Left kidney (tissue), 2 donors: ENCODE data around the gene IFIT3. TPM values are rescaled to one million over a fixed set of nuclear protein-coding genes. Genes with fewer than 3 reads are reported as not detected.
"Not testable (repeated sequence)": the region's sequence is repeated elsewhere in the genome, so short reads cannot be mapped to it uniquely, and the experiment has no call there.

Experiments used
- DNase-seq: peaks from one replicate; pipeline ENCODE4 v3.0.0-alpha.2; 2013
- polyA plus RNA-seq: library from polyadenylated mRNA; unstranded; fragments of 120-200 nt; gene quantifications from one replicate; pipeline ENCODE4 v1.2.1, GENCODE V29; 2013; ENCODE audit not compliant: insufficient read length

The IFIT3 gene
- polyA plus RNA-seq, 1 donor, result 14.2 TPM

DNA sequence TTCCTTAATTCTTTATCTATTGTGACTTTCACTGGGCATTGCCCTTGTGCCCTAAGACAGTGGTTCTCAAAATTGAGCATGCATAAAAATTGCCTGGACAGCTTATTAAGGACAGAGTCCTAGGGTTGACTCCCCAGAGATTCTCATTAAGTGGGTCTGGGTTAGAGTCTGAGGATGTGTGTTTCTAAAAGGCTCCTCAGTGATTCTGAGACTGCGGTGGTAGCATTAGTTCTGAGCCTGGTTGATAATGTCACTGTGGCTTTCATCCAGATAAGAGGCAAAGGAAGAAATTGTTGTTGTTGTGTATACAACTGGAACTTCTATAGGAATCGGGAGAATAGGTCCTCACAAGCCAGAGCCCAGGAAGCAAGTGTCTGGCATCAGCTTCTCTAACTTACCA, 24.6 kb upstream of the IFIT3 start:
- DNase-seq, result no peak

DNA sequence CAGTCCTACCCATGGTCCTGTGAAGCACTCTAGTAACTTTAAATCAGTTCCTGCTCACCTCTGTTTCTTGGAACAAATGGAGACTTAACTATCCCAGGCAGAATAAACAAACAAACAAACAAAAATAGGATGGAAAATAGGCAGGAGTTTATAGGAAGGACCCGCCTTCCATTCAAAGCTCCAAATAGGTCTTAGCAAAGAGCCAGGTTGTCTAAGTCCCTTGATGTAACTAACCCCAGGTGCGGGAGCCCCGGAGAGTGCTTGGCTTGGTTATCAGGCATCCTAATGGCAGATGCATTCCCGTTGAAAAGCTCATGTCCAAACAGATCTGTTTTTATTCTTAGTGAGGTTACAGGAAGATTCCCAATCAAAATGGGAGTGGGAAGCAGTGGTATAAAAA, 23.8 kb upstream of the IFIT3 start:
- no peak for DNase-seq

DNA sequence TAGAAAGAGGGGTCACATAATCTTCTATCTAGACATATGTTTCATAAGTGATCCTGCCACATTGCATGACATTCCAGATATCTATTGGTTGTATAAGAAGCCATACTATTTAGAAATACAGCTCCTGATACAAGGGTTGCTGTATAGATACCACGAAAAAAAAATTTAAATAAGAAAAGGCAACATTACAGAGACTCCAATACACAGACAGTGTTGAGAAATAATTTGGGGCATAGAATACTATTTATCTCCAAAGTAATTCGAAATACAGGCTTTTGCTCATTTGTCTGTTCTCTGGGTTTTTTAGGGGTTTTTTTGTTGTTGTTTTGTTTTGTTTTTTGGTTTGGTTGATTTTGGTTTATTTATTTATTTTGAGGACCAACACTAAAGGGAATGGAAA, 23.4 kb upstream of the IFIT3 start:
- no peak for DNase-seq

DNA sequence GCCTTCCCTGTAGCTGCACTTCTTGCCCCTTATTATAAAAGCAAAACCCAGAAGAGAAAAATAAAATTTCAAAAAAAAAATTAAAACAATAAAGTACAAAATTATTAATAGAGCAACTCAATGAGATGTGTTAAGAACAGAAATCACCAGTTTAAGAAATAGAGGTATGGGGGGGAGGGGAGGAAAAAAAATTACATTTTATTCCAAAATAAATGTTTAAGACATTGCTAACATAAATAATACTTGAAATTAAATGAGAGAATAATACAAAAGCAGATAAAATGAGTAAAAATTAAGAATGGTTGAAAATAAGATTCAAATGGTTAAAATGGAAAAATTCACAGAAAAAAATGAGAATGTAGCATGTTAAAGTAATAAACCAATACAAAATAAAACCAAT, 22.9 kb upstream of the IFIT3 start:
- no peak for DNase-seq

DNA sequence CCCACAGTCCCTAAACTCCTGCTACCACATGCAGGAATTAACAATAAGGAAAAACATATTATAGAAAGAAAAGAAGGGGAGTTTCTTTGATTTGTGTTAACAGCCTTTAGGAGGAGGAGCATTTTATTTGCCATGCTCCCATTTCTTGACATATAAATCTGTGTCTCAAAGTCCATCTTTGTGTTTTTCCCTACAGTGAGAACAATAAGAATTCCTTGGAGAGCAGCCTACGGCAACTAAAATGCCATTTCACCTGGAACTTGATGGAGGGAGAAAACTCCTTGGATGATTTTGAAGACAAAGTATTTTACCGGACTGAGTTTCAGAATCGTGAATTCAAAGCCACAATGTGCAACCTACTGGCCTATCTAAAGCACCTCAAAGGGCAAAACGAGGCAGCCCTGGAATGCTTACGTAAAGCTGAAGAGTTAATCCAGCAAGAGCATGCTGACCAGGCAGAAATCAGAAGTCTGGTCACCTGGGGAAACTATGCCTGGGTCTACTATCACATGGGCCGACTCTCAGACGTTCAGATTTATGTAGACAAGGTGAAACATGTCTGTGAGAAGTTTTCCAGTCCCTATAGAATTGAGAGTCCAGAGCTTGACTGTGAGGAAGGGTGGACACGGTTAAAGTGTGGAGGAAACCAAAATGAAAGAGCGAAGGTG, 21.9 kb upstream of the IFIT3 start:
- DNase-seq, result no peak

DNA sequence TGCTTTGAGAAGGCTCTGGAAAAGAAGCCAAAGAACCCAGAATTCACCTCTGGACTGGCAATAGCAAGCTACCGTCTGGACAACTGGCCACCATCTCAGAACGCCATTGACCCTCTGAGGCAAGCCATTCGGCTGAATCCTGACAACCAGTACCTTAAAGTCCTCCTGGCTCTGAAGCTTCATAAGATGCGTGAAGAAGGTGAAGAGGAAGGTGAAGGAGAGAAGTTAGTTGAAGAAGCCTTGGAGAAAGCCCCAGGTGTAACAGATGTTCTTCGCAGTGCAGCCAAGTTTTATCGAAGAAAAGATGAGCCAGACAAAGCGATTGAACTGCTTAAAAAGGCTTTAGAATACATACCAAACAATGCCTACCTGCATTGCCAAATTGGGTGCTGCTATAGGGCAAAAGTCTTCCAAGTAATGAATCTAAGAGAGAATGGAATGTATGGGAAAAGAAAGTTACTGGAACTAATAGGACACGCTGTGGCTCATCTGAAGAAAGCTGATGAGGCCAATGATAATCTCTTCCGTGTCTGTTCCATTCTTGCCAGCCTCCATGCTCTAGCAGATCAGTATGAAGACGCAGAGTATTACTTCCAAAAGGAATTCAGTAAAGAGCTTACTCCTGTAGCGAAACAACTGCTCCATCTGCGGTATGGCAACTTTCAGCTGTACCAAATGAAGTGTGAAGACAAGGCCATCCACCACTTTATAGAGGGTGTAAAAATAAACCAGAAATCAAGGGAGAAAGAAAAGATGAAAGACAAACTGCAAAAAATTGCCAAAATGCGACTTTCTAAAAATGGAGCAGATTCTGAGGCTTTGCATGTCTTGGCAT, 21.1 kb upstream of the IFIT3 start:
- DNase-seq, result no peak

DNA sequence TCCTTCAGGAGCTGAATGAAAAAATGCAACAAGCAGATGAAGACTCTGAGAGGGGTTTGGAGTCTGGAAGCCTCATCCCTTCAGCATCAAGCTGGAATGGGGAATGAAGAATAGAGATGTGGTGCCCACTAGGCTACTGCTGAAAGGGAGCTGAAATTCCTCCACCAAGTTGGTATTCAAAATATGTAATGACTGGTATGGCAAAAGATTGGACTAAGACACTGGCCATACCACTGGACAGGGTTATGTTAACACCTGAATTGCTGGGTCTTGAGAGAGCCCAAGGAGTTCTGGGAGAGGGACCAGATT, 20.6 kb upstream of the IFIT3 start:
- DNase-seq, result no peak

DNA sequence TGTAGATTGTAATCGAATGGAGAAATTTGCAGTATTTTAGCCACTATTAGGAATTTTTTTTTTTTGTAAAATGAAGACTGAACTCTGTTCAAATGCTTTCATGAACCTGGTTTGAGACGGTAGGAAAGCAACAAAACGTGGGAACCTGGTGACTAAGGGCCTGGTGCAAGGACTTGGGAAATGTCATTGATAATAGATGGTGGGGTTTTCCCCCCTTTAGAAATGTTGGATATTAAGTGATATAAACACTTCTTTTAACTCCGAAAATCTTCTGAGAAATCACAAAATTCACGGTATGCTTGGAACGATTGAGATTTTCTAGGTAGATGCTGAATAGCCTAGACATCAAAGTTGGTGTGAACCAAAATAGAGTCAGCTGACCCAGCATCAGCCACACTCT, 19.5 kb upstream of the IFIT3 start:
- DNase-seq, result no peak

DNA sequence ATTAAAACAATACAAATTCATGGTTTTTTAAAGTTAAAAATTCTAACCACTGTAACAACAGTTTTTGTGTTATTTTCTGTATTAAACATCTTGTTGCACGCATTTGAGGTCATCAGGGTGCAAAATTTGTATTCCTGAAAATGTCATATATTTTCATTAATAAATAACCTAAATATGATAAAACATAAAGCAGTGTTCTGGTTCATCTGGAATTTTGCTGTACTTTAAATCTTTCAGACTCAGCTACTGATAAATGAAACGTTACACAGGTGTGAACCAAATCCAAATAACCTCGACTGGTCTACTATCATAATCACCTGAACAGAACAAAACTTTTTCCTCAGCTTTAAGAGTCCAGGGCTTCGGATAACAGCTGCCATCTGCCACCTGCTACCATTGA, 19.1 kb upstream of the IFIT3 start:
- no peak for DNase-seq

DNA sequence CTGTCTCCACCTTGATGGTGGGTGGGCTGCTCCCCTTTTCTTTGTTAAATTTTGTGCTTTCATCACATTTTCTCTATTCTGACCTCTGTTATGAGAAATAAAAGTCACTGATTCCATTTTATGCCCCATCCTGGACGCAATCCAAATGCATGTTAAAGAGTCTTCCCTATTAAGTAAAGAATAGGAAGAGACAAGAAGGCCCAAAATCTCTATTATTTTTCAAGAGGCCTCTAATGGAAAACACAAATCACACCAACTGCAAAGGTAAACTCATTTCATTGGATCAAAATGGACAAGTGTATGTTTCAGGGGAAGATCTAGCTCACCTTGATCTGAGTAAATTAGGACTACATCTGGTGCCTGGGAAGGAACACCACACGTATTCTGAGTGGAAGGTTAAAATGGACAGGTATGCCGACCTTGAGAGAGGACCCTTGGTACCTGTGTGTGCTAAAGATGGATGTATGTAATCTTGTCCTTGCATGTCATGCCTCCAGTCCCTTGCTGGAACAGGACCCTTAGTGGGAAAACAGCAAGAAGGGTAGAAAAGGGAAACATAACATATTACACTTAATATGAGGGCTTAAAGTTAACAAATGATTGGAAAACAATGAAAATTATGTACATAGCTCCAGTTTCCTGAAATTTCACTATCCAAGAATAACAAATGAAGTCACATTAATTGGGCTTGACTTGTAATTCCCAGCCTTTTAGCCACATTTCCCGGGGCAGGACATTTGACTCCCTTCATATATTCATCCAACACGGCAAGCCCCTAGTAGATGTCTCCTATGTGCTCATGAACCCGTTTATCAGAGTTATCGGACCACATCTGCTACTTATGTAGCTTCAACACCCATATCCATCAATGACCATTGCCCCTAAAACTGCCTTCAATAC, 18.4 kb upstream of the IFIT3 start:
- no peak for DNase-seq

DNA sequence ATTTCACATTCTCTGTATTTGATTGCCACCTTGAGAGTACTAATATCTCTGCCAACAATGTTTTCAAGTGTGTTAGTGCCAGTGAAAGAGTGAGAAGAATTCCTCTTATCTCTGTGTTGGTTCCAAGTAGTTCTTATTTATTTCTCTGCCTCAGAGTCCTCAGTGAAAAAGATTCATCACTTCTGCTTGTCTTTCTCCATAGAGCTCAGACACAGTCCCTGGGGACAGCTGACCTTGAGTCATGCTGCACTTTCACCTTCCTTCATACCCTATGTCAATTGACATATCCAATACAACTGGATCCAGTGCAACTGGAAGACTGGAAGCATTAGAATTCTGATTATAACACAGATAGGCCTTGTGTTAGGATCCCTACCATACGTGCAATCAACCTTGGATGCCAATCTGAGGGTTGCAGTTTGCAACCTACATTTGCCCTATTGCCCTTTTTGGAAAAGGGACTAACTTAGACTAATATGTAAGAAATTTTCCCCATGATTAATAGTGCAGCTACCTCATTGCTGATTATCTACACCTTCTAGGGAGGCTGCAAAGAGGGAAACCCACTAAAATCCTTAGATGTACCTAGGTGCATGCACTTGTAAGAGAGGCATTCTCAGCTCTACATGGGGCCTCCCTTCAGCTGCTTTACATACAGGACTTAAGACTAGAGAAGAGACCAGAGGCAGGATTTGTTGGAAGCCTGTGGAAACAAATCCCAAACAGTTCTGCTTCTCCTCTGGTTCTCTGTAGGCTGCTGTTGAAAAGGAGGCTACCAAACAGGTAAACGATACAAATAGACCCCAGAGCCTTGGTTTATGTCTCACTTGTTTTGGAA, 17.5 kb upstream of the IFIT3 start:
- no peak for DNase-seq

DNA sequence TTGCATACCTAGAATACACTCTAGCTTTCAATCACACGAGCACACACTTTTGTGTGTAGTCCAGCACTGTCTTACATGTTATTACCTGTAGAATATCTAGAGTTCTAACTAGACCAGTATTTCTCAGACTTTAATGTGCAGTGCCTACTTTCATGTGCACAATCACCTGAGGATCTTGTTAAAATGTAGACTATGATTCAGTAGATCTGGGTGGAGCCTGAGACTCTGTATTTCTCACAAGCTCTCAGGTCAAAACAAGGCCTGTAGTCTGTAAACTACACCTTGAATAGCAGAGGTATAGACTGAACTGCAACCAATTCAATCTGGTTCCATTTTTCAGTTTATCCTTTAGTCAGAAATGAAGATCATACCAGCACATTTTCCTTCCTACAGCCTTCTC, 14.8 kb upstream of the IFIT3 start:
- no peak for DNase-seq

DNA sequence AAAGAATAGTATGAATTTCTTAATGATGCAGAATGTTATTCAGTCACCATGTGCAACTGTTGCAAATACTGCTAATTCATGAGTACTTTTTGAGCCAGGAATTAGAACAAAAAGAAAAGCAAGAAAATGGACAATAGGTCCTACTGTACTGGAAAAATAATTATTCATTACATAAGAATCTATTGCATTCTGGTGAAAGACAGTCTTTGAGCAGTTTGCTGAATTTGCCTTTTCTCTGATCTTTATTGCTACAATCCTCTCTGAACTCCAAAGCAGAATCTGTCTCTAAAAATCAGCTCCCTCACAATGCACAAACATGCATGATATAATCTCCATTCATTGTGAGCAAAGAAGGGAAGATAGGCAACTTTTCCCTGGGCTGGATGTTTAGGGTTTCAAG, 13.1 kb upstream of the IFIT3 start:
- no peak for DNase-seq

DNA sequence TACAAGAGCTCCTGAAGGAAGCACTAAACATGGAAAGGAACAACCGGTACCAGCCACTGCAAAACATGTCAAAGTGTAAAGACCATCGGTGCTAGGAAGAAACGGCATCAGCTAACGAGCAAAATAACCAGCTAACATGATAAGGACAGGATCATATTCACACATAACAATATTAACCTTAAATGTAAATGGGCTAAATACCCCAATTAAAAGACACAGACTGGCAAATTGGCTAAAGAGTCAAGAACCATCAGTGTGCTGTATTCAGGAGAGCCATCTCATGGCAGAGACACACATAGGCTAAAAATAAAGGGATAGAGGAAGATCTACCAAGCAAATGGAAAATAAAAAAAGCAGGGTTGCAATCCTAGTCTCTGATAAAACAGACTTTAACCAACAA, 9.8 kb upstream of the IFIT3 start:
- not testable (repeated sequence) for DNase-seq

DNA sequence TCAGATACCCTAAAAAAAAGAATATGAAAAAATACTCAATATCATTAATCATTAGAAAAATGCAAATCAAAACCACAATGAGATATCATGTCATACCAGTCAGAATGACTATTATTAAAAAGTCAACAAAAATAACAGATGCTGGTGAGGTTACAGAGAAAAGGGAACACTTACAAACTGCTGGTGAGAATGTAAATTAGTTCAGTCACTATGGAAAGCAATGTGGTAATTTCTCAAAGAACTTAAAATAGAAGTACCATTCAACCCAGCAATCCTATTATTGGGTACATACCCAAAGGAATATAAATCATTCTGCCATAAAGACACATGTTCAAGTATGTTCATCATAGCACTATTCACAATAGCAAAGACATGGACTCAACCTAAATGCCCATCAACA, 2.7 kb upstream of the IFIT3 start:
- DNase-seq, result not testable (repeated sequence)

DNA sequence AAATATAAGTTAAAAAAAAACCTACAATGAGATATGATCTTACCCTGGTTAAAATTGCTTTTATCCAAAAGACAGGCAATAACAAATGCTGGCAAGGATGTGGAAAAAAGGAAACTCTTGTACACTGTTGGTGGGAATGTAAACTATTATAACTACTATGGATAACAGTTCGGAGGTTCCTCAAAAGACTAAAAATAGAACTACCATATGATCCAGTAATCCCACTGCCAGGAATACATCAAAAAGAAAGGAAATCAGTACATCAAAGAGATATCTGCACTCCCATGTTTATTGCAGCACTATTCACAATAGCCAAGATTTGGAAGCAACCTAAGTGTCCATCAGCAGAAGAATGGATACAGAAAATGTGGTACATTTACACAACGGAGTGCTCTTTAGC, 1.9 kb upstream of the IFIT3 start:
- not testable (repeated sequence) for DNase-seq

DNA sequence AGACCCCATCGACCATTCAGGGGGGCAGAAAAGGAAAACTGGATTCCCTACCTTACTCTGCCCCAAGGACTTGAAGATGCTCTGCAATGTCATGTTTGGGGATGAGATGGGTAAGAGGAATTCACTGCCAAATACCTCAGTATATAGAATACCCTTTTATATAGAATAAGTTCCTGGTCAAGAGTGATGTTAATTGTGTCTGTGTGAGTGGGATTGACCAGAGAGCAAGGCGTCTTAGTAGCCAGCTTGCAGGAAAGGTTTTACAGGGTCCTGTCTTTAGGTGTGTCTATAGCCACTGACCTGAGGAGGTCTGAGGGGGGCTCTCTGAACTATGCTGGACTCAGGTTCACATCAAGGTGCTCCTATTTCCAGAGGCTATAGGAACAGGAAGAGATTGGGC, 1.4 kb downstream of the IFIT3 start:
- DNase-seq, result no peak

DNA sequence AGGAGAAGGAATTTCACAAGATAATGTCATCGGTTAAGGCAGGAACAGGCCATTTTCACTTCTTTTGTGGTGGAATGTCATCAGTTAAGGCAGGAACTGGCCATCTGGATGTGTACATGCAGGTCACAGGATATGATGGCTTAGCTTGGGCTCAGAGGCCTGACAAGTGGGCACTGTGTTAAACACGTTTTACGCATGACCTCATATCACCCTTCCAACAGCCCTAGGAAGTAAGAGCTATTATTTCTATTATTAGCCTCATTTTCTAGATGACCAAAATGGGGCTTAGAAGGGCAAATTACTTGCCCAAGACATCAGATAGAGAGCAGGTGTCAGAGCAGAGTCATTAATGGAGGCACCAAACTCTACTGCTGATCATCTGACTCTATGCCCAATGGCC, 2.2 kb downstream of the IFIT3 start:
- not testable (repeated sequence) for DNase-seq

DNA sequence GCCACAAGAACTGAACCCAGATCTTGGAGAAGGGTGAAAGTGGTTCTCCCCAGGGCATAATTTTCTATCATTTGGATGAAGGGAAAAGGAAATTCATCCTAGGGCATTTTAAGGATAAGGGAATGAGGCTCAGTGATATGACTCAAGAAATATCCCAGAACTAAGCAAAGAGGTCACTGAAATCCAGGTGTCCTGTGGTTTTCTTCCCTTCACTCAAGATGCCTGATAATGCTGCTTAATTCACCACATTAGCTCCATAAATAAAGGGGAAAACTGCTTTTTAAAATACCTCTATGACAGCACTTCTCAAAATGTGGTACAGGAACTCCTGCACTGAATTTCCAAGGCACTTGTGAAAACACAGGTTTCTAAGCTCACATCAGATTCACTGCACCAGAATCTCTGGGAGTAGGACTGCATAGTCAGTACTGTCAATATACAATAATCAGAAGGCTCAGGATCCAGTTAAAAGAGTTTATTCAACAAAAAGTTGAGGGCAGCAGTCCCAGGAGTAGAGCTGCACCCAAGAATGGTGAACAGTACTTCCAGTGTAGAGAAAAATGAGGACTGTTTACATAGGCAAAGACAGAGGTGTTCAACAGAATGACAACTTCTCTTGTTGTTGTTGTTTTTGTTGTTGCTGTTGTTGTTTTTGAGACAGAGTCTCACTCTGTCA, 2.9 kb downstream of the IFIT3 start:
- no peak for DNase-seq

DNA sequence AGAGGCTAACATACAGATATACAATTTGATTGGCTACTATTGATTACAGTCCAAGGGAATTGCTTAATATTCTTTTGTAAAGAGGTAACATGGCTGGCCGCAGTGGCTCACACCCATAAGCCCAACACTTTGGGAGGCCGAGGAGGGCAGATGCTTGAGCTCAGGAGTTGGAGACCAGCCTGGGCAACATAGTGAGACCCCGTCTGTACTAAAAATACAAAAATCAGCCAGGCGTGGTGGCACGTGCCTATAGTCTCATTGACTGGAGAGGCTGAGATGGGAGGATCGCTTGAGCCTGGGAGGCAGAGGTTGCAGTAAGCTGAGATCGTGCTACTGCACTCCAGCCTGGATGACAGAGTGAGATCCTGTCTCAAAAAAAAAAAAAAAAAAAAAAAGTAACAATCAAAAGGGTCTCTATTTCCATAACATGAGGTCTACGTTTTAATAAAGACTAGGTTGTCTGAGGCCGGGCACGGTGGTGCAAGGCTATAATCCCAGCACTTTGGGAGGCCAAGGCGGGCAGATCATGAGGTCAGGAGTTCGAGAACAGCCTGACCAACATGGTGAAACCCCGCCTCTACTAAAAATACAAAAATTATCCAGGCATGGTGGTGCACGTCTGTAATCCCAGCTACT, 3.8 kb downstream of the IFIT3 start:
- DNase-seq, result not testable (repeated sequence)

DNA sequence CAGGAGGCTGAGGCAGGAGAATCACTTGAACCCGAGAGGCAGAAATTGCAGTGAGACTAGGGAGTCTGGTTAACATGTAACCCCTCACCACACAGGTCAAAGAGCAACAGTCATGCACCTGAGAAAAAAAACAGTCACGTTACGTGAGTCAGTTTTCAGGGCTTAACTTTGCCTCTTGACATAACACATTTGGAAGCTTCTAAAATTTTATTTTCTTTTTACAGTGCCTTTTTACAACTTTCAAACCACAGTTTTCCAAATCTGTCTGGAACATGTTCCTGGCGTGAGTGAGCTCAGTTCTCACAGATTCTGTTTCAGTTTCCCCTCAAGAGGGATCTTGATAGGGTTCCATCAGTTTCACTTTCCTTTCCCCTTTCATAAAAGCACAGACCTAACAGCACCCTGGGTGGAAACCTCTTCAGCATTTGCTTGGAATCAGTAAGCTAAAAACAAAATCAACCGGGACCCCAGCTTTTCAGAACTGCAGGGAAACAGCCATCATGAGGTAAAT, 4.4 kb downstream of the IFIT3 start:
- DNase-seq, result no peak
